Stimulated activated CD4-positive, alpha-beta T cell treated with anti-CD3 and anti-CD28 coated beads, Interleukin-1b, Interleukin-23, amount 100 ng/mL, for 4 hours (primary cell): Measurements from ENCODE around the gene EXO1.
"Not testable (repeated sequence)": the region's sequence is repeated elsewhere in the genome, so short reads cannot be mapped to it uniquely, and the experiment has no call there.

Experiments
- DNase-seq, 2 donors: peaks; one replicate each; pipeline ENCODE4 v3.0.0-alpha.2; 2020; ENCODE audit warnings: low read depth in 2 of 2

EXO1 gene

GRCh38 chr1:241836941-241837340 lies 11.1 kb upstream of the EXO1 start:
- no peak for DNase-seq

DNA sequence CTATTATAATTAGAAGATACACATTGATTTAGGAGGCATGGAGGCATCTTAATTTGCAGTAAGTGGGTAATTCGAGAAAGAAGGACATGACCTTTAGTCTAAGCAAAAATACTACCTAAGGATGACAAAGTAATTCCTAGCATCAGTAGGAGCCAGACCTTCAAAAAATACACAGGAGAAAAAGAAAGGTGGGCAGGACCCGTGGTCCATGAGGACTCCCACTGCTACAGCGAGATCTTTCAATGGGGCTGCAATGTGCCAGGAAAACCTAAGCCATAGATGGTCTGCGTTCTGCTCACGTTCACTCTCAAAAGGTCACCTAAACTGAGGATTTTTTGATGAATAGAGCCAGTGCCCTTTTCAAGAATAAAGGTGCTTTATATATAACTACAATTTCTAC lies 10.6 kb upstream of the EXO1 start:
- DNase-seq: no peak

DNA sequence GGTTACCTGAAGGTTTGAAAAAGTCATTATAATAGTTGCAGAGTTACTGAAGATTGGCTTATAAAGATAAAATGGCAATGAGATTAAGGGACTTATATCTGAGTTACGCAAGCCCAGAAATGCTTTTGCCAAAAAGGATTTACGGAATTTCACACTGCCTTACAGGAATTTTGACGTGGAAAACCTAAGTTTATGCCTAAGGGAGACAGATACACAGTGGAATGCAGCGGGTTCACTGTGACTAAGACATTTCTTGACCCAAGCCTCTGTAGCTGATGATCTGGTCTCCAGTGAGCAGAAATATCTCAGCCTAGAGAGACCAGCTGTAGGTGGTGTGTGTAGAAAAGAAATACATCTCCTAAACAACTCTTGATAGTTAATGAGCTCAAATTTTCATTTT lies 10.1 kb upstream of the EXO1 start:
- no peak for DNase-seq

GRCh38 chr1:241838897-241839296 lies 9.1 kb upstream of the EXO1 start:
- DNase-seq: no peak

DNA sequence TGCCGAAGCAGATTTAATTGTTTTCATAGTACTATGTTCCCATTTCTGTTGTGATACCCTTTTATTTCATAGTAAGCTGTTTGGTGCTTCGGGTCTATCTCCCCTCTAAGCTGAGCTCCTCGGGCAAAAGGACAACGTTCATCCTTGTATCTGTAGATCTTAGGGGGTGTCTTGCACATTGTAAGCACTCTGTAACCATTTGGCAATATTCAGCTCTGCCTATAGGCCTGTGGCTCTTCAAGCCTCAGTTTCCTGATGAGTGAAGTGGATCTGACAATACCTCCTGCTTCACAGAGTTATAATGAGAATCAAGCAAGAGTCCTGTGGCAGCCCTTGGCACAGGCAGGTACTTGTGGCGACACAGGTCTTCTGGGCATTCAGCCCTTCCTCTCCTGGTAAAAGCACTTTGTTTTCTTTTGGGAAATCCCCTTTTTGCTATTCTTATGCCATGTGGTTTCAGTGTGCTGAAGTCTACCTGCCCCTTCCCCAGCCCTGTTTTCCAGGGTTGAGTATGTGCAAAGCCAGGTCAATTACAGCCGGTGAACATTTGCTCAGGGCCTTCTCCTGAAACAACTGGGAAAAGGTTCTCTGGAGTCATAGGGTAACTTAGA lies 8.5 kb upstream of the EXO1 start:
- DNase-seq: no peak

DNA sequence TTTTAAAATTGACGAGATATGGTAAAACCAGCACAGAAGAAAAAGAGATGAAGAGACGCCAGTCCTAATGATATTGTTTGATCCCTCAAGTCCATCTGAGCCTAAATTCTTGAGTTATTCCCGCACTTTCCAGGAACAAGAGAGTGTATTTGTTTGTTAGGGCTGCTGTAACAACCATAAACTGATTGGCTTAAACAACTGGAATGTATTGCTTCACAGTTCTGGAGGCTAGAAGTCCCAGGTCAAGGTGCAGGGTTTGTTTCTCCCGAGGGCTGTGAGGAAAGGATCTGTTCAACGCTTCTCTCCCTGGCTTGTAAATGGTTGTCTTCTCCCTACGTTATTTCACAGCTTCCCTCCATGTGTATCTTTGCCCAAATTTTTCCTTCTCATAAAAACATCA lies 7.8 kb upstream of the EXO1 start:
- no peak for DNase-seq

- DNase-seq: no peak
Measured at GRCh38 chr1:241841691-241842090, 6.3 kb upstream of the EXO1 start.

DNA sequence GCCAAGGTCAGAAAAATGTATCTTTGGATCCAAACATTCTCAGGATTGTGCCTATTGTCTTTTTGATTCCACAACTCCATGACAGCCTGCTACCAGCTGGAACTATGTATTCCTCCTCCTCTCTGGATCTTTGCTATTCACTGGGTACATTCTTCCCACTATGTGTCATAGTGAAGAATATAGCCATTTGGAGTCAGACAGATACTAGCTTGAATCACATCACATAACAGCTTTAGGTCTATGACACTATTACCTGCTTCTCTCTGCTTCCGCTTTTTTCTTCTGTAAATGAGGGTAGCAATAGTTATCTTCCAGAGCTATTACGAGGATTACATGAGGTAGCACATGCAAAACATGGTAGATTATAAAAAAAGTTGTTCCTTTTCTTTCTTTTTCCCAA lies 5.4 kb upstream of the EXO1 start:
- DNase-seq: no peak

DNA sequence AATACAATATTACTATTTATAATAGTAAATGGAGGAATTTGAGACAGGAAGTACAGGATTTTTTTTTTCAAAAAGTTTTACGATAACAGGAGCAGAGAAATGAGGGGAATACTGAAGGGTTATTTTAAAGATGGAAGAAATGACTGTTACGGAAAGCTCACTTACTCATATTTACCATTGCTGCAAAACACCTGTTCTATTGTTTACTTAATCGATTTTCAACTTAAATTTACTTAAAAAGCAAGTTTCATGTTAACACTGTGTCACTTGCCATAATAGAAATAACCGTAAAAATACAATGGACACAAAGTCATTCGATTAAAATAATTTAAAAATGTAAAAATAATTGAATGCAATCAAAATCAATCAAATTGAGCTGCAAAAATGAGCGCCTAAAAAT lies 3.4 kb upstream of the EXO1 start:
- no peak for DNase-seq

GRCh38 chr1:241846375-241846774 lies 1.6 kb upstream of the EXO1 start:
- DNase-seq: no peak

DNA sequence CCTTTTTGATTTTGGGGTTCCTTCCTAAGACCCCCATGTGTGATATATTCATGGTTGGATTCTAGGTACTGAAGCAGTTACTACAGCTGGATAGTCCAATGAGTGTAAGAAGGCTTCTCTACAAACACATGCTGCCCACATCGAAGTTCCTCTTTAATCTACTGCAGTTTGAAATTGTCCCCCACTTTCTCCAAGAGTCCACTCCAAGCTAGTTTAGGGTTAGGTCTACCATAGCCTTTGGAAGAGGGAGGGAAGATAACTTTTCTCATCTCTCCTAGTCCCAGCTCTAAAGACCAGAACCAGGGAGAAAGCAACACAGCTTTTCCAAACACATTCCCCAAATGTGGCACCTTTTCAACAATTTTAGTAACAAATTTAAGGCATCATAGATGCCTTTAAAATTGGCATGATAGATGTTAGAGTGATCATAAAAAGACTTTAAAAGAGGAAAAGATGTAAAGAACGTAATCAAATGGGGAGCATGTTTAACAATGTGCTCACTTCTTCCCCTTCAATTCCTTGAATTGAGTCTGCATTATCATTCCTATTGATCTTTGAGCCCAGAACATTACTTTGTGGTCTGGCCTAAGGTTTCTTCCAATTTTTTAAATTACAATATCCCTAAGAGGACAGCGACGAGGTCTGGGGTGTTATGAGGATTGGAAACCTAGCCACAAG lies 1.0 kb upstream of the EXO1 start:
- DNase-seq: no peak

DNA sequence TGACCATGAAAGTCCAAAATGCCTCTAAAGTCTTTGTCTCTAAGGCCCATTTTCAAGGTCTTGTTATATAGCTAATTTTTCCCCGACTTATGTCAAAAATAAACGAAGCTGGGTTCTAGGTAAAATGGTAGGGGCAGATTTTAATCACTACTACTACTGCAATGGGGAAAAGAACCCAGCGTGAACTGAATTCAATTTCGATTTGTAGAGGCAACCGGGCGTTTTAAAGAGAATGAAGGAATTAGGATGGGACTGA lies 536 bp upstream of the EXO1 start:
- DNase-seq: no peak

DNA sequence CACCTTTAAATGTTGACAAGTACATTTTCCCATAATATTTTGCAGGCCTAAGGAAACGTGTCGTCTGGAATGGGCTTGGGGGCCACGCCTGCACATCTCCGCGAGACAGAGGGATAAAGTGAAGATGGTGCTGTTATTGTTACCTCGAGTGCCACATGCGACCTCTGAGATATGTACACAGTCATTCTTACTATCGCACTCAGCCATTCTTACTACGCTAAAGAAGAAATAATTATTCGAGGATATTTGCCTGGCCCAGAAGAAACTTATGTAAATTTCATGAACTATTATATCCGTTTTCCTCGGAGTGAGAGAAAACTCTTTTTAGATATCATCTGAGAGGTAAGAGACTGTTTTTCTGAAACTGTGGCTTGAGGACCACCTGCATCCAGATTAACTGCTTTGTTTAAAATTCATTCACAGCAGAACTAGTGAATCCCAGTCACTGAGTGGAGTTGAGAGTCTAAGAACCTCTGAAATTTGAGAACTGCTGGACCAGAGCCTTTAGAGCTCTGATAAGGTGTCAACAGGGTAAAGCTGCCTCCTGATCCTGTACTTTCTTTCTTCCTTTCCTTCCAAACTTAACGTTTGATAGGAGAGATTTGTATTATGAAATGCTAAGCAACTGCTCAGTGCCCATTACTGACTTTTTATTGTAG lies 811 bp downstream of the EXO1 start:
- DNase-seq: no peak

GRCh38 chr1:241849345-241849695 lies 1.3 kb downstream of the EXO1 start:
- no peak for DNase-seq

DNA sequence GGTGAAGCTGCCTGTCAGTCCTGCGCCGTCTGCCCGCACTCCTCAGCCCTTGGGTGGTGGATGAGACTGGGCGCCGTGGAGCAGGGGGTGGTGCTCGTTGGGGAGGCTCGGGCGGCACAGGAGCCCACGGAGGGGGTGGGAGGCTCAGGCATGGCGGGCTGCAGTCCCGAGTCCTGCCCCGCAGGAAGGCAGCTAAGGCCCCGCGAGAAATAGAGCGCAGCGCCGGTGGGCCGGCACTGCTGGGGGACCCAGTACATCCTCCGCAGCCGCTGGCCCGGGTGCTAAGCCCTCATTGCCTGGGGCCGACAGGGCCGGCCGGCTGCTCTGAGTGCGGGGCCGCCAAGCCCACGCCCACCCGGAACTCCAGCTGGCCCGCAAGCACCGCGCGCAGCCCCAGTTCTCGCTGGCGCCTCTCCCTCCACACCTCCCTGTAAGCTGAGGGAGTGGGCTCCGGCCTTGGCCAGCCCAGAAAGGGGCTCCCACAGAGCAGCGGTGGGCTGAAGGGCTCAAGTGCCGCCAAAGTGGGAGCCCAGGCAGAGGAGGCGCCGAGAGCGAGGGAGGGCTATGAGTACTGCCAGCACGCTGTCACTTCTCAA lies 7.6 kb downstream of the EXO1 start:
- DNase-seq: not testable (repeated sequence)

DNA sequence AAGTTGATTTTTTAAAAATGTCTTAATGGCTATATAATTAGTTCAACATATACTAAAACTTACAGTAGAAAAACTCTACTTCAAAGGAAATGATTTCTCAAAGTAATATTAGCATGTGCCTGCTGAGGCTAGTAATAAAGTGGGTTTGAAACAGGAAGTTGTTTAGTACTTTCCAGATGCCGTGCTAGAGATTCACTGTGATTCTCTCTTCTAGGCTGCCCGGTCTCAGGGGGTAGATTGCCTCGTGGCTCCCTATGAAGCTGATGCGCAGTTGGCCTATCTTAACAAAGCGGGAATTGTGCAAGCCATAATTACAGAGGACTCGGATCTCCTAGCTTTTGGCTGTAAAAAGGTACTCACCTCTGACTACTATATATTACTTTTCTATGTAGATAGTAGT lies 9.1 kb downstream of the EXO1 start:
- no peak for DNase-seq

DNA sequence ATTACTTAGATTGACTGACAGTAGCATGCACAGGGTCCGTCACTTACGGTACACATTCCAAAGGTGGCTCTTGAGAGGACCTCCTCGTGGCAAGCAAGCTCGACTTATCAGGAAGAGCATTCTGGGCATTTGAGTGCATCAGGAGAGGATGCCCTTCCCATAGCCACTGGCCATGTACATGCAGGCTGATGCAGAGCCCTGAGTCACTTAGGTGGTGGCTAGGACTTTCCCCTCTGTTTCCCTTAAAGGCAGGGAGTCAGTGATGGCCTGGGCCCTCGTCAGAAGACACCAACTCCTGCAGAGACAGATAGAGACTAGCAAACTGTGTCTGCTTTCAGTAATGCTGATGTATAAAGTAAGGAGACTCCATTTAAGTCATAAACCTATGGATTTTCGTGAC lies 12.9 kb downstream of the EXO1 start:
- no peak for DNase-seq

DNA sequence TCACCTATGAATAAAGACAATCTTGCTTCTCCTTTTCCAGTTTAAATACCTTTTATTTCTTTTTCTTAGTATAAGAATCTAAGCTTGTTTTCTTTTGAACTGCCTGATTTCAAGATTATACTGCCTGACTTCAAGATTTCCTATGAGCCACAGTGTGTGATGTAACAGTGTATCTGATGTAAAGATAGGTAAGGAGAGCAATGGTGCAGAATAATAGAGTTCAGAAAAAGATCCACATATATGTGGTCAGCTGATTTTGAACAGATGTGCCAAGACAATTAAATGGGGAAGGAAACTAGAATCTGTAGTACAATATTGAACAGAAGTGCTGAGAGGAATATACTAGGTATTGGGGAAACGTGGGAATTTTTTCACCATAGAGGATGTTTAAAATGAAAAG lies 21.0 kb downstream of the EXO1 start:
- DNase-seq: no peak

GRCh38 chr1:241870336-241870735 lies 22.3 kb downstream of the EXO1 start:
- DNase-seq: no peak

DNA sequence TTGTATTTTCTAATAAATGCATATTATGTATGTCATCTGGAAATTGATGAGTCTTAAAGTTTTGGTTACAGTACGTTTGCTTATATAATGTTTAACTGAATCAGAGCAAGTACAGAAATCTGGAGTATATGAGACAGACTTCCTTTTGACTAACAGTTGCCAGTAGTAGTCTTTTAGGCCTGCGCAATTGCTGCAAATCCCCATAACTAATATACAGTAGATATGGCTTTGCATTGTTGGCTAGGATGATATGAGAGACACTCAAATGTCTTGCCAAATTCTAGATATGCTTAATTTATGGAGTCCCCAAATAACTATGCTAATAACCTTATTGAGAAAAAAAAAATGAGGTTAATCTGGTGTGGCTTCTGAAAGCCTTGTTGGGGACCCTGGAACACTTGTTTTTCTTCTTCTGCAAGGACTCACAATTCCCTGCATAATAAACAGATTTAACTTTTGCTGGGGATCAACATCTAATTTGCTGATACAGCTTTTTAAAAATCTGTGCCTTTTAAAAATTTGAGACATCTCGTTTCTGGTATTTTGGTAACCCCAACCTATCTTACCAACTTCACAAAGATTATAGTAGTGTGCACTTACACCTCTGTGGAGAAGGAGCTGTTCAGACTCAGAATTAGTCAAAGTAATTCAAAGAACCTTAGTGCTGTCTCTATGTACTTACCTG lies 22.9 kb downstream of the EXO1 start:
- no peak for DNase-seq

DNA sequence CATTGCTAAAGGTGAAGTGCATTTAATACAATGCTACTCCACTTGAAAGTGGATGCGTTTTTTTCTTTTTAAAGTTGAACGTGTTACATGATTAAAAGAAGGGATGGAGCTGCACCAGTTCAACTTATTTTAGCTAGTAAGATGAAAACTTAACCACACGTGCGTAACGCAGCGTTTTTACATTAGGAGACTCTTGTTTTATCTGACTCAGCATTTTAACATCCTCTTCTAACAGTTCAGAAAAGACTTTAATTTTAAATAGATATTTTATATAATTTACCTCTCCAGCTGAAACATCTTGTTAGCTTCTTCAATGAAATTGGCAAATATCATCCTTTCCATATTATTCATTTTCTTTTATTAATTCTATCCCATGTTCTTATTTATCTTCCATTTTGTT lies 33.4 kb downstream of the EXO1 start:
- no peak for DNase-seq

DNA sequence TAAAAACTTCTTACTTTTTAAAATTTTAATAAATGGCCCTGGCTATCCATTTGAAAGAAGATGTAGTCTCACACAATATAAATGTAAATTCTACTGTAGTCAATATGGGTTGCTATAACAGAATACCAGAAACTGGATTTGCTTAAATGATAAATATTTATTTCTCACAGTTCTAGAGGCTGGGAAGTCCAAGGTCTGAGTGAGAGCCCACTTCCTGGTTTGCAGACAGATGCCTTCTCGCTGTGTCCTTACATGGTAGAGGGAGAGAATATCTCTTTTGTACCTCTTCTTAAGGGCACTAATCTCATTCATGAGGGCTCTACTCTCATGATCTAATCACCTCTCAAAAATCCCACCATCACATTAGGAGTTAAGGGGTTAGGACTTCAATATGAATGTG lies 35.2 kb downstream of the EXO1 start:
- no peak for DNase-seq

DNA sequence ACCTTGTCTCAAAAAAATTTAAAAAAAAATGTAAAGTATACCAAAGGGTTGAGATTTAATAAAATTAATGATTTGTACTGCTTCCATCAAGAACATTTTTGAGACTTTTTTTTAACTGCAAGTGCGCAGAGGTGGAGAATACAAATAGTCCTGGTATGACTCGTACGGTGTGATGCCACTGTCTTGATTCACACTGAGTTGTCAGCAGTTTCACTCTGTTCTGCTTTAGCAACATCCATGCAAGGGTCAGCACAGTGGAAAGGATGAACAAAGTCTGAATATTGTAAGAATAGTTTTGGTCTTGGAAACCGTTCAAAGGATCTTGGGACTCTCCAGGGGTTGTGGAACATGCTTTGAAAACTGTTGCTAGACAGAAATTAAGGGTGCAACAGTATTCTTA lies 40.2 kb downstream of the EXO1 start:
- no peak for DNase-seq
